ENCODE results near the gene KCNMB1. TPM values are rescaled to one million over a fixed set of nuclear protein-coding genes. Genes with fewer than 3 reads are reported as not detected.

The KCNMB1 gene
- total RNA-seq, 1 experiment from 2014 or later, result 0.43 TPM

DNA sequence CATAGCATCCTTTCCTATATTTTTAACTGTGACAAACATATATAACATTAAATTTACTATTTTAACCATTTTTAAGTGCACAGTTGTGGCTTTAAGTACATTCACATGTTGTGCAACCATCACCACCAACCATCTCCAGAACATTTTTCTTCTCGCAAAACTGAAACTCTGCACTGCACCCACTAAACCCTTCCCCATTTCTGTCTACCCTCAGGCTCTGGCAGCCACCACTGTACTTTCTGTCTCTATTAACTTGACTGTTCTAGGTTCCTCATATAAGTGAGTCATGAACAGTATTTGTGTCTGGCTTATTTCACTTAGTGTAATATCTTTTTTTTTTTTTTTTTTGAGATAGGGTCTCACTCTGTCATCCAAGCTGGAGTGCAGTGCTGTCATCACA is 25.5 kb downstream of the KCNMB1 start:
- no peaks in the 10 kb centered on the region for H3K9me3 ChIP-seq
- no peak overlapping the region for H3K4me3 ChIP-seq
- peaks cover 8% of the 10 kb centered on the region for H3K27me3 ChIP-seq
- no peaks in the 10 kb centered on the region for H3K36me3 ChIP-seq
- DNase-seq, result no peak

DNA sequence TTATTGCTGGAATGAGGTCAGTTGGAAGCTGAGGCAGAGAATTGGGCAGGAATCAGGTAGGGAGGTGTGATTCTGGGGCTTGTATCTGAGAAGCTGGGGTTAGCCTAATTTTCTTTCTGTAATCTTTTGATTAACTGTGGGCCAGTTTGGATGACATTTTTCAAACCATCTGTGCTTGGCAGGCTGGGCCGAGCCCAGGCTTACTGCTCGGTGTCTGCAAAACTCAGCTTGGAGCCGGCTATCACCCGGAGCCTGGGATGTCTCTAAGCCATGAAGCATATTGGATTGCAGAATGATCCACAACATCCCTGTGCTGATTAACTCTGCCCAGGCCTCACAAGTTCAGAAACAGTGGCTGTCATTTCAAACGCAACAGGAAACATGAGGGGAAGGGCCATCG is 26.5 kb downstream of the KCNMB1 start:
- Histone ChIP-seq H3K4me3 (no peak overlapping the region), H3K9me3 (no peaks in the 10 kb centered on the region), H3K36me3 (no peaks in the 10 kb centered on the region), H3K27me3 (peaks cover 5% of the 10 kb centered on the region)
- no peak for DNase-seq

DNA sequence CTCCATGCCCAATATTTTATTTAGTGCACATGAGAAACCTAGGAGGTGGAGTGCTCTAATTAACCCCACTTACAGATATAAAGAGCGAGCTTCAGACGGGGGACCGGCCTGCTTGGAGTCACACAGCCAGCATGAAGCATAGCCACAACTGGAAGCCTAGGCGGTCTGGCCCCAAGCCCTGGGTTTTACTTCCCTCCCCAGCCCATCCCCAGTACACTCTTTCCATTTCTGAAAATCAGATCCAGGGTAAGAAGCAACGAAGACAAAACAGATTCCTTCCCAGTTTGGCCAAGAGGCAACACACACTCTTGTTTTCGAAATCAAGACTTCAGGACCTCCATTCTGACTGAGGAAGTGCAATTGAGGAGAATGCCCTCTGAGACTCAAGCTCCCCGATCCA is 27.1 kb downstream of the KCNMB1 start:
- Histone ChIP-seq H3K36me3 (no peaks in the 10 kb centered on the region), H3K9me3 (no peaks in the 10 kb centered on the region), H3K27me3 (peaks cover 5% of the 10 kb centered on the region), H3K4me3 (no peak overlapping the region)
- no peak for DNase-seq

DNA sequence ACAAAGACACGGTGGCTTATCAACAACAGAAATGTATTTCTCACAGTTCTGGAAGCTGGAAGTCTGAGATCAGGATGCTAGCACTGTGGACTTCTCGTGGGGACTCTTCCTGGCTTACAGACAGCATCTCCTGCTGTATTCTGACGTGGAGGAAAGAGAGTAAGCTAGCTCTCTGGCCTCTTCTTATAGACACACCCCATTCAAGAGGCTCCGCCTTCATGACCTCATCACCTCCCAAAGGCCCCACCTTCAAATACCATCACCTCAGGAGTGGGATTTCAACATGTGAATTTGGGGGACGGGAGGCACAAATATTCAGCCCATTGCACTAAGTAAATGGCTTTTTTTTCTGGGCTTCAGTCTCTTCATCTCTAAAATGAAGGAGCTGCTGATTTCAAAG is 27.6 kb downstream of the KCNMB1 start:
- Histone ChIP-seq H3K36me3 (no peaks in the 10 kb centered on the region), H3K4me3 (no peak overlapping the region), H3K9me3 (no peaks in the 10 kb centered on the region), H3K27me3 (peaks cover 5% of the 10 kb centered on the region)
- no peak for DNase-seq

DNA sequence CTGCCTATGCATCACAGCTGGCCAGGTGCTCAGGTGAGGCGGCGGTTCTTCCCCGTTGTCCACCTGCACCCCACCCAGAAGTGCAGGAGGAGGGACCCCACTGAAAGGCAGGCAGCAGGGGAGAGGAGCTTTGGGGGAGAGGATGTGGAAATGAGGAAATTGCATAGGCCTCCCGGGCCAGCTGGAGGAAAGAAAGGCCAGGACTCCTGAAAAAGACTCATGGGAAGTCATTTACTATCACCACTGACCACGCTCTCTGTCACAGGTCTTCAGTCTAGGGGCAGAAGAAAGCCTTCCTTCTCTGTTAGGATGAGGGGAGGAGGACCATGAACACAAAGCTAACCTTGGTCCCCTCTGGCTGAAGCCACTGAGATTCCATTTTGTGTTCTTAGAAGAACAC is 28.1 kb downstream of the KCNMB1 start:
- peaks cover 5% of the 10 kb centered on the region for H3K27me3 ChIP-seq
- no peaks in the 10 kb centered on the region for H3K36me3 ChIP-seq
- H3K4me3 ChIP-seq, result no peak overlapping the region
- no peak for DNase-seq
- H3K9me3 ChIP-seq, result no peaks in the 10 kb centered on the region

DNA sequence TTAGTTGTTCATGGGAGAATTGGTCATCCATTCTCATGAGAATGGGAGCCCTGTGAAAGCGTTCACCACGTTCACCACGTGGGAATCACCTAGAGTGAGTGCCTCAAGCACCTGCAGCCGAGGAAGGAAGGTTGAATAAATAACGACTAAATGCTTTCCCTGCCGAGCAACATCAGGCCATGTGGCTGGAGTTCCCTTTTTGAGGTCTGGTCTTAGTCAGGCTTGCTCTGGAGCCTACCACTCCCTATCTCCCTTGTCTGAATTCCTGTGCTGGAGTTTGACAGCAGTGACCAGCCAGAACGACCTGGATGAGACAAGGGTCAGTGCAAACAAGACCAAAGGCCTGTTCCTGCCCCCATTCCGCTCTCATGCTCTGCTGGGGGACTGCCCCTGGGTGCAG is 28.5 kb downstream of the KCNMB1 start:
- no peak overlapping the region for H3K4me3 ChIP-seq
- H3K36me3 ChIP-seq, result no peaks in the 10 kb centered on the region
- no peaks in the 10 kb centered on the region for H3K9me3 ChIP-seq
- no peak for DNase-seq
- H3K27me3 ChIP-seq, result peaks cover 5% of the 10 kb centered on the region

DNA sequence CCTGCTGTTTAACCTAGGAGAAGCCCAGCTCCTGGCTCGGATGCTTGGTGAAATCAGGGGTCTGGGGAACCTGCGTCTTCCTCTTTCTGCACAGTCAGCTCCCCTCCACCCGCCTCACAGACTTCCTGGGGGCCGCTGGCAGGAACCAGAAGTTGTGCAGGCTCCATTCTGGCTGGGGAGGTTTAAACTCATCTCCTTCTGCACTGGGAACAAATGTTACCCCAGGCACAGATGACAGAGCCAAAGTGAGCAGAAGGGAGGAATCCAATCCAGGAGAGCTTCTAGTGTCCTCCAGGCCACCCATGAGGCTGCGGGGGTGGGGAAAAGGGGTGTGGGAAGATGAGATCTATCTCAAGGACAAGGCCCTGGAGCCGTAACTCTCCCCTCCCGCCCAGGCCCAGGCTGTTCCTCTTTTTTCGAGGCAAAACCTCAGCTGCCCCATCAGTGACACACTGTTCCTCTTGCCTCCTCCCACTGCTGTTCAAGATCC is 31.2 kb downstream of the KCNMB1 start:
- Histone ChIP-seq H3K9me3 (no peaks in the 10 kb centered on the region), H3K4me3 (no peak overlapping the region), H3K27me3 (peaks cover 20% of the 10 kb centered on the region), H3K36me3 (no peaks in the 10 kb centered on the region)
- no peak for DNase-seq

DNA sequence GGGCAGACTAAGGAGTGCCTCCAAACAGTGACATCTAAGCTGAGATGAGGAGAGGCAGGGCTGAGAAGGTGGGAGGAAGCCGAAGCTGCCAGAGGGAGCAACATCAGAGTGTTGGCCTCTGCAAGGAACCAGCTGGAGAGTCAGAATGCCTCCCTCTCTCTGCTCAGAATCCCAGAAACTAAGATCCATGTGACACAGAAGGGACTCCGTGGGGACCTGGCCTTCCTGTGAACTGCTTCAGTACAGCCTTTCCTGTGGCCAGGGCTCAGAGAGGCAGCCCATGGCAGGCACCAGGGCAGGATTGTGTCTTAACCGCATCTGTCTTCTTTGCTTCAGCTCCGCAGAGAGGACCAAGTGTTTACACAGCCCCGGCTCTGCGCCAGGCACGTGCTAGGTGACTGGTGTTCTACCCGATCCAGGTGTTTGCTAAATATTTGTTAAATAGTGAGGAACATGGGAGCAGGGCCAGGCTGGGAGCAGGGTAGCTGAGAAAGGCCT is 33.5 kb downstream of the KCNMB1 start:
- Histone ChIP-seq H3K9me3 (0 out of 2 replicates have a peak, but pooled peaks cover 2% of the 10 kb centered on the region), H3K4me3 (no peak overlapping the region), H3K27me3 (peaks cover 30% of the 10 kb centered on the region), H3K36me3 (no peaks in the 10 kb centered on the region)
- DNase-seq, result no peak

DNA sequence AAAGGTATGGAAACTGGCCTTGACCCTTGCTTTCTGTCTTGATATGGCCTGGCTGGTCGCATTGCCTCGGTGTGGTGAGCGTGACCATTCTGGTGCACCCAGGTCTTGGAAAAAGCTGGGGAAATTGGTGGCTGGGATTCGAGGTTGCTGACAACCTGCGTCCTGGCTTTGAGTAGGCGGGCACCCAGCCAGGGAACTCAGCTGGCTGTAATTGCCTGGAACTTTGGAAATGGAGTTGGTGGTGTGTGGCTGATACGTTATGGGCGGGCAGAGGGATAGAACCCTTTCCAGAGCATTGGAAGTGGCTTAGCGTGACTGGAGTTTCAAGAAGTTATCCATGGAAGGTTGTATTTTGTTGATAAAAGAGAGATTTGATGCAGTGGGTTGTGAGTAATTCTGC is 35.2 kb downstream of the KCNMB1 start:
- H3K9me3 ChIP-seq, result 0 out of 2 replicates have a peak, but pooled peaks cover 2% of the 10 kb centered on the region
- no peaks in the 10 kb centered on the region for H3K36me3 ChIP-seq
- no peak overlapping the region for H3K4me3 ChIP-seq
- peaks cover 36% of the 10 kb centered on the region for H3K27me3 ChIP-seq
- DNase-seq, result no peak

DNA sequence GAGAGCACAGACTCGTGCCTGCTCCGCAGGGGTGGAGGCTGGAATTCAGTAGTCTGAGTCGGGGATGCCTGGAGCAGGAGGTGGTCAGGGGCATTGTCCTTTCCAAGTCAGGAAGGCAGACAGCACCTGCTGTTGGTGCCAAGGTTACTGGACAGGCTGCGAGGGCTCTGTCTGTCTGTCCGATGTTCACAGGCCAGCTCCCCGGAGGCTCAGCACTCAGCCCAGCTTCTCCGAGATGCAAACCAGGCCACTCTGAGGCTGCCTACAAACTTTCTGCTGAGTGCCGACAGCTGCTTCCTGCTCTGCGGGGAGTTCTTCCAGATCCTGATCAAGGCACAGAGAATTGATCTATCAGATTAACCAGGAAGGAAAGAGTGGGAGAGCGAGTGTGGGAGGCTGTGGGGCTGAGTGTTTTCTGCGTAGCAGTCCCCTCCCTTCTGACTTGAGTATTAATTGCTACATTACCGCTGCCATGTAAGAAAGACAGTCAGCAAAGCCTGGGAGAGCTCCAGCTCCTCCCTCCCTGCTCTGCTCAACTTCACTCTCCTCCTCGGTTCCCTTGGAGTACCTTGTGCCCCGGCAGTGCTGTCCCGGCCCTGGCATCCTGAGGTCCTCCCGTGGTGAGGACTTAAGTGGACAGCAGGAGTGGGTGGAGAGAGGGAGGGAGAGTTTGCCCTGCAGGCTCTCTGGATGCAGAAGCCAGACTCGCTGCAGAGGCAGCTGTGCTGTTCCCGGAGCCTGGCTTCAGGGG is 36.0 kb downstream of the KCNMB1 start:
- H3K36me3 ChIP-seq, result no peaks in the 10 kb centered on the region
- H3K27me3 ChIP-seq, result peaks cover 43% of the 10 kb centered on the region
- no peak overlapping the region for H3K4me3 ChIP-seq
- DNase-seq, result no peak
- 0 out of 2 replicates have a peak, but pooled peaks cover 2% of the 10 kb centered on the region for H3K9me3 ChIP-seq

DNA sequence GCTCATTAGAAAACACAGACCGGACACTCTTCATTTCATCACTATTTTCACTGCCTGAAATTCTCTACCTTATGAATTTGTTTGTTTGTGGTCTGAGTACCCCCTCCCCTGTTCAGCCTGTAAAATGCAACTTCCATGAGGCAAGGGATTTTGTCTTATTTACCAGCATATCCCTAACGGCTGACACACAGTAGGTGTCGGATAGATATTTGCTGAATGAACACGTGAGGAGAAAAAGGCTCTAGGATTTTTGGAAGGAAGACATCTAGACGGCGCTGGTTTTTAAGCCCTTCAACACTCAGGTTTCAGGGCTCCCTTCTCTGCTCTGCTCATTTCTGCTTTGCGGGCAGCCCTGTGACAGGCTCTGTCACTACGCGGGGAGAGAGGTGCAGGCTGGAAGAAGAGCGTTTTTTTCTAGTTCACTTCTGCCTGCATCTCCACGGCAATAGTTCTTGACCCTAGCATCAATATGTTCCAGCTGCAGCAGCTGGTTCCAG is 41.0 kb downstream of the KCNMB1 start:
- Histone ChIP-seq H3K9me3 (0 out of 2 replicates have a peak, but pooled peaks cover 6% of the 10 kb centered on the region), H3K36me3 (no peaks in the 10 kb centered on the region), H3K27me3 (peaks cover 35% of the 10 kb centered on the region), H3K4me3 (no peak overlapping the region)
- no peak for DNase-seq

DNA sequence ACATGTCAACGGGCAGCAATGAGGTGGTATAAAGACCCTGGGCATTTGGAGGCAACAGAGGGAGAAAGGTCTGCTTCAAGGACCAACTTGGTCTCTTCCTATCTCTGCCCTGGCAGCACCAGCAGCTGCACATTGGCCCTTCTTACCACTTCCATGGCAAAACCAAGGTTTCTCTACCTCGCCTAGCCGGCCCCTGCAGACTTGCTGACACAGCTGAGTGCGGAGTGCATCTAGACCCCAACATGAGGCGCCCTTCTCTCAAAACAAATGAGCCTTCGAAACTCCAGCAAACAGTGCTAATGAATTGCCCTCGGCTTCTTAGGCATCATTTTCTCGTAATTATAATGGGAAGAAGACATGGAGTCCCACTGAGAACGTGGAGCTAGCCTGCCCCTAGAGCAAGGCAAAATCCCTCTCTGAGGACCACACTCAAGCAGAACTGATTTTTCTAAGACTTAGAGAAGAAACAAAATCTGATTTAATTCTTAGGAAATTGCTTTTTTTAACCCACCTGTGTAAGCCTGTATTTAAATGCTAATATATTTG is 42.1 kb downstream of the KCNMB1 start:
- no peak for DNase-seq
- H3K4me3 ChIP-seq, result no peak overlapping the region
- H3K9me3 ChIP-seq, result 0 out of 2 replicates have a peak, but pooled peaks cover 5% of the 10 kb centered on the region
- no peaks in the 10 kb centered on the region for H3K36me3 ChIP-seq
- H3K27me3 ChIP-seq, result peaks cover 26% of the 10 kb centered on the region

DNA sequence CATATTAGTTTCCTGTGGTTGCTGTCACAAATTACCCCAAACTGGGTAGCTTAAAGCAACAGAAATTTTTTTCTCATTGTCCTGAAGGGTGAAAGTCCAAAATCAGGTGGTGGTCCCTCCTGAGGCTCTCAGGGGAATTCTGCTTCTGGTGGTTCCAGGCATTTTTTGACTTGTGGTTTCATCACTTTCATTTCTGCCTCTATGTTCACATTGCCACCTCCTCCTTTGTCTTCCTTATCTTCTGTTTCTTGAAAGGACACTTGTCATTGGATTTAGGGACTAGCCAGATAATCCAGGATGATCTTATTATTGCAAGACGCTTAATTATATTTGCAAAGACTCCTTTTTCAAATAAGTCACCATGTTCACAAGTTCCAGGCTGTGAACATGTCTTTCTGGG is 43.2 kb downstream of the KCNMB1 start:
- Histone ChIP-seq H3K36me3 (no peaks in the 10 kb centered on the region), H3K9me3 (0 out of 2 replicates have a peak, but pooled peaks cover 5% of the 10 kb centered on the region), H3K4me3 (no peak overlapping the region), H3K27me3 (peaks cover 22% of the 10 kb centered on the region)
- DNase-seq, result no peak

DNA sequence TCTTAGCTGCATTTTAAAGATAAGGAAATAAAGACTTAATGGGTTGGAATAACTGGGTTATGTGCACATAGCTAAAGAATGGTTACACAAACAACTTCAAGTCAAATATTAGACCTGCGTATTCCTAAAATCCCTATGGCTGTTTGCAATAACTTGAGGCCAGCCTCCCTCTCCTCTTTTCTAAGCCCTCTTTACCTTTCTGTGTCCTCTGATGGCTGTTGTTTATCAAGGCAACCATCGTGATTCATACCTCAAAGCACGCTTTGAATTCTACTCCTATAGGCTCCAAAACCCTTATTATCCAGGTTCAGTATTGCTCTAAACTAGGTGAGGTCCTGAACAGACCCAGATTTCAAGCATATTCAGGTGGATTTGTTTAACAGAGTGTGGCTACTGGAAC is 46.0 kb downstream of the KCNMB1 start:
- no peak for DNase-seq
- Histone ChIP-seq H3K36me3 (no peaks in the 10 kb centered on the region), H3K4me3 (no peak overlapping the region), H3K27me3 (peaks cover 10% of the 10 kb centered on the region), H3K9me3 (0 out of 2 replicates have a peak, but pooled peaks cover 5% of the 10 kb centered on the region)

DNA sequence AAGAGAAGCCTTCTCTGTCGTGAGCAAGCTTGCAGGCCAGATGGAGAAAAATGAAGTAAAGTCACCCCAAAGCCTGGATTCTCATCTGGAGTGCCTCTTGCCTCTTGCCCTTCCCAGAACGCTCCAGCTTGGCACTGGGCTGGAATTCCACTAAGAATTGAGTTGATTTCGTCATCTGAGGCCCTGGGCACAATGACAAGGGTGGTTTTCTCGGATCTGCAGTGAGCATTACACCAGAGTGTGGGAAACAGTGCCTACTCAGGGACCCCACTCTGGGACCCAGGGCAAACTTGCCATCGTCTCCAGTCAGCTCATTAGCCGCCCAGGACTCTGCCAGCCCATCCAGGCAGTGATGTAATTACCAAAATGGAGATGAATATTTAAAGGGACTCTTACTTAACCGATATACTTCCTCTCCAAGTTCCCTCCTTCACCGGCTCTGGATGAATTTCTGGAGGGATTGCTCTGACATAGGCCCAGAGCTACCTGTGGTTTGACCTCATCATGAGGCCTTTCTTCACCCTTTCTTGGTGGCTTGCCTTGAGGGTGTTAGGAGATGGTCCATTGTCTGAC is 46.9 kb downstream of the KCNMB1 start:
- Histone ChIP-seq H3K27me3 (peaks cover 5% of the 10 kb centered on the region), H3K36me3 (no peaks in the 10 kb centered on the region), H3K4me3 (no peak overlapping the region), H3K9me3 (0 out of 2 replicates have a peak, but pooled peaks cover 5% of the 10 kb centered on the region)
- peak; percentile 27 for DNase-seq

DNA sequence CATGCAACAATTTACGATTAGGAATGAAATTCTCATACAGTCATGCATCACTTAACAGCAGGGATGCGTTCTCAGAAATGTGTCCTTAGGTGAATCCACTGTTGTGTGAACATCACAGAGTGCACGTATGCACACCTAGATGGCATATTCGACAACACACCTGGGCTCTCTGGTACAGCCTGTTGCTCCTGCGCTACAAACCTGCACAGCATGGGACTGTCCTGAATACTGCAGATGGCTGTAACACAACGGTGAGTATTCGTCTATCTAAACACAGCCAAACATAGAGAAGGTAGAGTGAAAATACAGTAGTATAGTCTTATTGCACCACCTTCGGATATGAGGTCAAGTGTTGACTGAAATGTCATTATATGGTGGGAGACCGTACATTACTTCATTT is 47.6 kb downstream of the KCNMB1 start:
- 0 out of 2 replicates have a peak, but pooled peaks cover 5% of the 10 kb centered on the region for H3K9me3 ChIP-seq
- no peaks in the 10 kb centered on the region for H3K36me3 ChIP-seq
- H3K4me3 ChIP-seq, result no peak overlapping the region
- DNase-seq, result no peak
- H3K27me3 ChIP-seq, result peaks cover 5% of the 10 kb centered on the region

DNA sequence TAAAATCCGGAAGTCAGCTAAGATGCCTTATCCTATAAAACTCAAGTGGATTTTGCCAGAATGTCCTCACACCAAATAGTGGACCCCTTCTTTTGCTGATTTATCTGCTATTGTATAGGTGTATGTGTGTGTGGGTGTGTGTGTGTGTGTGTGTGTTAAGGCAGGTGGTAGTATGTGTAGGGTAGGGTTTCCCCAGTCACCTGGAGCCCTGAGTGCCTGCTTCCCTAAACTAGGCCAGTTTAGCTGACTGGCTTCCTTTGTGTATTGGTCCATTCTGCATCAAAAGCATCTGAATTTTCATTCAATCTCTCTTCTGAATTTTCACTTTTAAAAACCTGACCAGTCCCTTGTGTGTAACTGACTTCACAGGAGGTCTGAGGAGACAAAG is 49.4 kb downstream of the KCNMB1 start:
- Histone ChIP-seq H3K27me3 (peaks cover 5% of the 10 kb centered on the region), H3K36me3 (no peaks in the 10 kb centered on the region), H3K4me3 (no peak overlapping the region), H3K9me3 (no peaks in the 10 kb centered on the region)
- DNase-seq, result no peak
